ENCODE data around the gene TESK1. TPM values are rescaled to one million over a fixed set of nuclear protein-coding genes. Genes with fewer than 3 reads are reported as not detected.

The TESK1 gene
- total RNA-seq, 1 experiment from 2014 or later, result 27.9 TPM

DNA sequence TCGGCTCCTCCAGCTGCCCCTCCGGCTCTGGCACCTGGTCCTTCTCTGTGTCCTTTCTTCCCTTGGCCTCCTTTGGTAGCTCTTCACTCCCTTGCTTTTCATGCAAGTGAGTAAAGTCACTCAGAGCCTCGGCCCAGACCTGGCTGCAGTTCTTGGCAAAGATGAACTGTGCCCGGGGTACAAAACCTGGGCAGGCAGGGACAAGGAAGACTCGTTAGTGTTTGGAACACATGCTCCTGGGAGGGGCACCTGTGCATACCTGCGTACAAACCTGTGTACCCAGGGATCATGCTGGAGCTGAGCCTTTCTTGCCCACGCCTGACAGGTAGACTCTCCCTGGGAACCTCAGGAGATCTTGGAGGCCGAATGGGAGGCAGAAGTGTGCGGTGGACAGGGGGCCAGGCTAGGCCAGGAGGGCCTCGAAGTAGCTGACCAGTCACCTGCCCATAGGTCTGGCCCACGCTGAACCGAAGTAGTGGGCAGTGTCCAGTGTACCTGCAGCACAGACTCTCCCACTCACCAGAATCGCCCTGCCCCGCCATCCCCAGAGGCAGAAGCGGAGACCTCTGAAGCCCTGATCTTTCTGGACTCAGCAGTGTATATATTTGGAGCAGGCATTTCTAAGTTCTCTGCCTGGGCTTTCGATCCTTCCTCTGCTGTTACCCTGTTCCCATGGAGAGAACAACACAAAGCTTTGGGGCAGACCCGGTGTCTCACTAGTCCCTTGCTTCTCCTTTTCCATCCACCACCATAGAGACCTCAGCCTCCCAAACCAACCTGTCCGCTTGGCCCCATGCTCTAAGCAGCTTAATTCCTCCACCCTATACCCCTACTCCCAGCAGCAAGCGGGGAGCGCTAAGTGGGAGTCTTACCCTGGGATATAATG, 41.9 kb upstream of the TESK1 start:
- DNase-seq, result no peak
- Histone ChIP-seq H3K4me1 (no peaks in the 10 kb centered on the region), H3K9me3 (no peaks in the 10 kb centered on the region), H3K27me3 (replicated peaks; ENCODE audit: control insufficient read depth, insufficient read depth, low read length) (no peaks in the 10 kb centered on the region), H3K36me3 (ENCODE audit: control insufficient read depth, insufficient read depth, low read length) (no peaks in the 10 kb centered on the region; the same call in 1 of the 2 replicates), H3K4me3 (ENCODE audit: low read depth, low read length) (no peak overlapping the region)
- no peaks in the 10 kb centered on the region for H3K9me3 Mint-ChIP-seq (ENCODE audit: unreplicated experiment)
- ChIA-PET CTCF (no interaction called here), POLR2A (no interaction called here)
- H3K36me3 Mint-ChIP-seq (ENCODE audit: insufficient read depth, unreplicated experiment), result peaks cover 35% of the 10 kb centered on the region
- no peaks in the 10 kb centered on the region for H3K4me1 Mint-ChIP-seq (ENCODE audit: low read depth, unreplicated experiment)
- no TSS peak for BruUV-seq (replicated peaks)
- peak overlapping the region; percentile 58 for H3K27ac Mint-ChIP-seq (ENCODE audit: unreplicated experiment)
- intact Hi-C loops (cut with micrococcal nuclease; ENCODE audit: unreplicated experiment), result loop anchor here (5.0 kb wide), 1 partner anchor 39 kb away; no protein-coding TSS in a partner anchor
- TF ChIP-seq, protein P1, sequence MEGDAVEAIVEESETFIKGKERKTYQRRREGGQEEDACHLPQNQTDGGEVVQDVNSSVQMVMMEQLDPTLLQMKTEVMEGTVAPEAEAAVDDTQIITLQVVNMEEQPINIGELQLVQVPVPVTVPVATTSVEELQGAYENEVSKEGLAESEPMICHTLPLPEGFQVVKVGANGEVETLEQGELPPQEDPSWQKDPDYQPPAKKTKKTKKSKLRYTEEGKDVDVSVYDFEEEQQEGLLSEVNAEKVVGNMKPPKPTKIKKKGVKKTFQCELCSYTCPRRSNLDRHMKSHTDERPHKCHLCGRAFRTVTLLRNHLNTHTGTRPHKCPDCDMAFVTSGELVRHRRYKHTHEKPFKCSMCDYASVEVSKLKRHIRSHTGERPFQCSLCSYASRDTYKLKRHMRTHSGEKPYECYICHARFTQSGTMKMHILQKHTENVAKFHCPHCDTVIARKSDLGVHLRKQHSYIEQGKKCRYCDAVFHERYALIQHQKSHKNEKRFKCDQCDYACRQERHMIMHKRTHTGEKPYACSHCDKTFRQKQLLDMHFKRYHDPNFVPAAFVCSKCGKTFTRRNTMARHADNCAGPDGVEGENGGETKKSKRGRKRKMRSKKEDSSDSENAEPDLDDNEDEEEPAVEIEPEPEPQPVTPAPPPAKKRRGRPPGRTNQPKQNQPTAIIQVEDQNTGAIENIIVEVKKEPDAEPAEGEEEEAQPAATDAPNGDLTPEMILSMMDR (IDR thresholded peaks at IDR 0.05; ENCODE audit: insufficient read depth in 1 of 2, low read depth in 1 of 2, low read length in 1 of 2, severe bottlenecking in 1 of 2, unreplicated experiment in 1 of 2), result no peak
- H3K27me3 Mint-ChIP-seq (ENCODE audit: insufficient read depth, unreplicated experiment), result no peaks in the 10 kb centered on the region
- no peak overlapping the region for H3K4me3 Mint-ChIP-seq (ENCODE audit: unreplicated experiment)

- ChIA-PET POLR2A (no interaction called here), CTCF (no interaction called here)
- Mint-ChIP-seq H3K27me3 (ENCODE audit: insufficient read depth, unreplicated experiment) (no peaks in the 10 kb centered on the region), H3K27ac (ENCODE audit: unreplicated experiment) (peak overlapping the region; percentile 58), H3K4me1 (ENCODE audit: low read depth, unreplicated experiment) (no peaks in the 10 kb centered on the region), H3K4me3 (ENCODE audit: unreplicated experiment) (no peak overlapping the region), H3K9me3 (ENCODE audit: unreplicated experiment) (no peaks in the 10 kb centered on the region), H3K36me3 (ENCODE audit: insufficient read depth, unreplicated experiment) (peaks cover 35% of the 10 kb centered on the region)
- intact Hi-C loops (cut with micrococcal nuclease; ENCODE audit: unreplicated experiment), result loop anchor here (5.0 kb wide), 1 partner anchor 39 kb away; no protein-coding TSS in a partner anchor
- no peaks in the 10 kb centered on the region for H3K27me3 ChIP-seq (replicated peaks; ENCODE audit: control insufficient read depth, insufficient read depth, low read length)
- no TSS peak for BruUV-seq (replicated peaks)
- H3K4me1 ChIP-seq, result no peaks in the 10 kb centered on the region
- no peak for DNase-seq
- no peak overlapping the region for H3K4me3 ChIP-seq (ENCODE audit: low read depth, low read length)
- no peaks in the 10 kb centered on the region for H3K9me3 ChIP-seq
- H3K36me3 ChIP-seq (ENCODE audit: control insufficient read depth, insufficient read depth, low read length), result no peaks in the 10 kb centered on the region; the same call in 1 of the 2 replicates
- TF ChIP-seq, protein P1 (IDR thresholded peaks at IDR 0.05; ENCODE audit: insufficient read depth in 1 of 2, low read depth in 1 of 2, low read length in 1 of 2, severe bottlenecking in 1 of 2, unreplicated experiment in 1 of 2), result no peak
Measured at GRCh38 chr9:35563791-35564197, 41.3 kb upstream of the TESK1 start.

GRCh38 chr9:35564658-35565061, 40.4 kb upstream of the TESK1 start:
- CTCF ChIA-PET, result no interaction called here

More at GRCh38 chr9:35564658-35565061, 40.4 kb upstream of the TESK1 start:
- POLR2A ChIA-PET, result no interaction called here
- Mint-ChIP-seq H3K4me1 (ENCODE audit: low read depth, unreplicated experiment) (peaks cover 7% of the 10 kb centered on the region), H3K27me3 (ENCODE audit: insufficient read depth, unreplicated experiment) (no peaks in the 10 kb centered on the region), H3K27ac (ENCODE audit: unreplicated experiment) (no peak overlapping the region), H3K4me3 (ENCODE audit: unreplicated experiment) (no peak overlapping the region), H3K36me3 (ENCODE audit: insufficient read depth, unreplicated experiment) (peaks cover 35% of the 10 kb centered on the region), H3K9me3 (ENCODE audit: unreplicated experiment) (no peaks in the 10 kb centered on the region)
- no TSS peak for BruUV-seq (replicated peaks)
- no peak overlapping the region for H3K4me3 ChIP-seq (ENCODE audit: low read depth, low read length)
- intact Hi-C loops (cut with micrococcal nuclease; ENCODE audit: unreplicated experiment), result loop anchor here (5.0 kb wide), 1 partner anchor 38 kb away; no protein-coding TSS in a partner anchor
- no peaks in the 10 kb centered on the region for H3K4me1 ChIP-seq
- H3K27me3 ChIP-seq (replicated peaks; ENCODE audit: control insufficient read depth, insufficient read depth, low read length), result no peaks in the 10 kb centered on the region
- TF ChIP-seq, protein P1 (IDR thresholded peaks at IDR 0.05; ENCODE audit: insufficient read depth in 1 of 2, low read depth in 1 of 2, low read length in 1 of 2, severe bottlenecking in 1 of 2, unreplicated experiment in 1 of 2), result no peak
- no peaks in the 10 kb centered on the region for H3K9me3 ChIP-seq
- DNase-seq, result no peak
- no peaks in the 10 kb centered on the region; the same call in 1 of the 2 replicates for H3K36me3 ChIP-seq (ENCODE audit: control insufficient read depth, insufficient read depth, low read length)

All from Caco-2 (cell line).